MCF 10A (cell line): ENCODE results near the gene SCG3. TPM values are rescaled to one million over a fixed set of nuclear protein-coding genes. Genes with fewer than 3 reads are reported as not detected.

Experiments
- BruUV-seq: library from RNA; stranded (reverse); fragments of 400-500 nt; replicated peaks from 2 replicates; lab custom pipeline; 2021; lab: Mats Ljungman, UMichigan
- CTCF ChIA-PET: fragments of 300-600 bp; sonication (Branson Sonifier 250); formaldehyde crosslinking; extraction: SDS; loops from one replicate; lab custom pipeline; 2021; ENCODE audit warnings: antibody characterized with exemption, inconsistent platforms; lab: Yijun Ruan, JAX
- POLR2A ChIA-PET: fragments of 300-600, 350-650 bp; sonication (Branson Sonifier 250); formaldehyde crosslinking; extraction: SDS; loops from one replicate; lab custom pipeline; 2020; ENCODE audit warnings: antibody characterized with exemption, inconsistent platforms; lab: Yijun Ruan, JAX
- DNase-seq: peaks from one replicate; pipeline ENCODE4 v3.0.0-alpha.2; 2018; ENCODE audit not compliant: unreplicated experiment
- H3K27ac Mint-ChIP-seq: one replicate; pipeline ENCODE4 v1.8.0; 2022; ENCODE audit warnings: mild to moderate bottlenecking, low read depth, mixed read lengths; ENCODE audit not compliant: unreplicated experiment
- H3K27me3 Mint-ChIP-seq: one replicate; pipeline ENCODE4 v1.8.0; 2022; ENCODE audit warnings: mixed read lengths; ENCODE audit not compliant: insufficient read depth, unreplicated experiment
- H3K36me3 Mint-ChIP-seq: one replicate; pipeline ENCODE4 v1.8.0; 2022; ENCODE audit warnings: mild to moderate bottlenecking, moderate library complexity, mixed read lengths; ENCODE audit not compliant: insufficient read depth, unreplicated experiment
- H3K4me1 Mint-ChIP-seq: one replicate; pipeline ENCODE4 v1.8.0; 2022; ENCODE audit warnings: mixed read lengths; ENCODE audit not compliant: insufficient read depth, unreplicated experiment
- H3K4me3 Mint-ChIP-seq: one replicate; pipeline ENCODE4 v1.8.0; 2022; ENCODE audit warnings: mild to moderate bottlenecking, moderate library complexity, mixed read lengths; ENCODE audit not compliant: unreplicated experiment
- H3K9me3 Mint-ChIP-seq: one replicate; pipeline ENCODE4 v1.8.0; 2022; ENCODE audit warnings: mixed read lengths; ENCODE audit not compliant: unreplicated experiment
- CTCF ChIP-seq: fragments of 200-600 bp; IDR thresholded peaks from one replicate; pipeline ENCODE4 v1.8.0; 2022; ENCODE audit warnings: antibody characterized with exemption, mild to moderate bottlenecking; ENCODE audit not compliant: unreplicated experiment
- intact Hi-C: fragments of 100-400 bp; cut with micrococcal nuclease; formaldehyde crosslinking; loops from 2 replicates; pipeline ENCODE4 v1.14.1; 2022
- total RNA-seq: library from RNA; stranded (reverse); gene quantifications from 2 replicates; pipeline ENCODE4 v1.2.3, GENCODE V29; 2022

SCG3 gene
- total RNA-seq, 1 experiment from 2014 or later = not detected

- H3K27me3 Mint-ChIP-seq = peaks cover 35% of the 10 kb centered on the region
- H3K9me3 Mint-ChIP-seq = no peaks in the 10 kb centered on the region
- H3K36me3 Mint-ChIP-seq = no peaks in the 10 kb centered on the region
- DNase-seq = no peak
- BruUV-seq = no TSS peak
- no peak for TF ChIP-seq CTCF
- peaks cover 15% of the 10 kb centered on the region for H3K4me1 Mint-ChIP-seq
- H3K4me3 Mint-ChIP-seq = no peak overlapping the region
- H3K27ac Mint-ChIP-seq = peak overlapping the region; percentile 39
- intact Hi-C loops = no loop called here
- POLR2A ChIA-PET = interaction anchor here (0.6 to 3.2 kb wide), 4 partner anchors 10 to 88 kb away, joined by 3 to 16 read pairs (median 4); partner anchors contain the start of gene LYSMD2
- CTCF ChIA-PET = interaction anchor here (0.7 to 1.1 kb wide), 4 partner anchors 38 to 775 kb away, joined by 3 to 4 read pairs (median 4); no protein-coding TSS in a partner anchor
Measured at GRCh38 chr15:51688863-51689262, 7.6 kb downstream of the SCG3 start.

- H3K4me1 Mint-ChIP-seq = peaks cover 15% of the 10 kb centered on the region
- no peaks in the 10 kb centered on the region for H3K36me3 Mint-ChIP-seq
- H3K27me3 Mint-ChIP-seq = peaks cover 26% of the 10 kb centered on the region
- CTCF ChIA-PET = no interaction called here
- no peak overlapping the region for H3K4me3 Mint-ChIP-seq
- no TSS peak for BruUV-seq
- DNase-seq = no peak
- intact Hi-C loops = no loop called here
- no peak for TF ChIP-seq CTCF
- POLR2A ChIA-PET = interaction anchor here (0.6 to 0.7 kb wide), 2 partner anchors 25 to 1296 kb away, joined by 3 to 4 read pairs; no protein-coding TSS in a partner anchor
- no peaks in the 10 kb centered on the region for H3K9me3 Mint-ChIP-seq
- H3K27ac Mint-ChIP-seq = no peak overlapping the region
Measured at GRCh38 chr15:51692154-51692553, 10.9 kb downstream of the SCG3 start.

GRCh38 chr15:51696566-51696965 is 15.3 kb downstream of the SCG3 start:
- intact Hi-C loops = no loop called here
- no TSS peak for BruUV-seq
- Mint-ChIP-seq H3K9me3 (no peaks in the 10 kb centered on the region), H3K36me3 (no peaks in the 10 kb centered on the region), H3K27ac (no peak overlapping the region), H3K4me1 (no peaks in the 10 kb centered on the region), H3K4me3 (no peak overlapping the region), H3K27me3 (peaks cover 46% of the 10 kb centered on the region)
- ChIA-PET POLR2A (no interaction called here), CTCF (no interaction called here)
- TF ChIP-seq CTCF = no peak
- no peak for DNase-seq

- POLR2A ChIA-PET = no interaction called here
- Mint-ChIP-seq H3K4me3 (no peak overlapping the region), H3K4me1 (no peaks in the 10 kb centered on the region), H3K27ac (no peak overlapping the region), H3K36me3 (no peaks in the 10 kb centered on the region), H3K9me3 (no peaks in the 10 kb centered on the region), H3K27me3 (peaks cover 40% of the 10 kb centered on the region)
- no peak for DNase-seq
- CTCF ChIA-PET = no interaction called here
- intact Hi-C loops = no loop called here
- TF ChIP-seq CTCF = no peak
- BruUV-seq = no TSS peak
Measured at GRCh38 chr15:51697163-51697562, 15.9 kb downstream of the SCG3 start.
